A549 (cell line): ENCODE data around the gene SNX5. TPM values are rescaled to one million over a fixed set of nuclear protein-coding genes. Genes with fewer than 3 reads are reported as not detected.

ENCODE experiments used
- ATAC-seq, 2 experiments: fragments of 200-7000 bp in 1 of 2; fragments of >200 bp in 1 of 2; cut with Nextera tagmentation in 1 of 2; cut with Tn5 transposase in 1 of 2; 3 replicates each; pipeline versions ENCODE4 v1.8.0 to v1.9.1; 2018 to 2020; ENCODE audit warnings: mild to moderate bottlenecking in 1 of 2, moderate library complexity in 1 of 2
- CTCF ChIA-PET: fragments of 300-600 bp; sonication (Branson Sonifier 250); formaldehyde crosslinking; extraction: SDS; loops from one replicate; lab custom pipeline; 2021; ENCODE audit warnings: antibody characterized with exemption, inconsistent platforms; lab: Yijun Ruan, JAX
- POLR2A ChIA-PET: fragments of 350-600 bp; formaldehyde crosslinking; extraction: SDS; loops from one replicate; lab custom pipeline; 2021; ENCODE audit warnings: antibody characterized with exemption, inconsistent platforms; lab: Yijun Ruan, JAX
- DNase-seq, 2 experiments: peaks; one replicate each; pipeline versions ENCODE4 v3.0.0 to v3.0.0-alpha.2; 2011 to 2016; ENCODE audit warnings: low read depth in 1 of 2, low spot score in 1 of 2
- FAIRE-seq: peaks from 2 replicates; lab custom pipeline; 2011; peaks lifted over from hg19 to GRCh38; lab: Jason Lieb, UNC
- H3K27ac ChIP-seq, 2 experiments: fragments of >200 bp; sonication (Bioruptor Twin); formaldehyde crosslinking; 3 replicates each; pipeline ENCODE4 v1.5.1; 2016 to 2017
- H3K4me1 ChIP-seq: fragments of >200 bp; sonication (Bioruptor Twin); formaldehyde crosslinking; 3 replicates; pipeline ENCODE4 v1.6.1; 2016
- H3K4me2 ChIP-seq: fragments of >200 bp; sonication (Bioruptor Twin); formaldehyde crosslinking; 3 replicates; pipeline ENCODE4 v1.6.1; 2016
- H3K4me3 ChIP-seq: fragments of >200 bp; sonication (Bioruptor Twin); formaldehyde crosslinking; 3 replicates; pipeline ENCODE4 v1.5.1; 2016
- H3K9me3 ChIP-seq: fragments of >200 bp; sonication (Bioruptor Twin); formaldehyde crosslinking; 3 replicates; pipeline ENCODE4 v1.6.1; 2016
- CBX2 ChIP-seq: fragments of 200-600 bp; sonication (generic); IDR thresholded peaks from 2 replicates; pipeline ENCODE4 v1.6.1; 2016; ENCODE audit warnings: low read depth, mild to moderate bottlenecking, borderline replicate concordance
- CEBPB ChIP-seq, 2 experiments: fragments of >200 bp in 1 of 2; sonication (Bioruptor Twin) in 1 of 2; formaldehyde crosslinking in 1 of 2; IDR thresholded peaks; 2 replicates each; pipeline ENCODE4 v1.6.1; 2012 to 2016
- CHD2 ChIP-seq: fragments of 150-350 bp; IDR thresholded peaks from 2 replicates; pipeline ENCODE4 v1.6.1; 2014; ENCODE audit warnings: low read length; ENCODE audit not compliant: partially characterized antibody
- ESRRA ChIP-seq: fragments of 150-350 bp; IDR thresholded peaks from 2 replicates; pipeline ENCODE4 v1.6.1; 2014; ENCODE audit warnings: mild to moderate bottlenecking, low read length, borderline replicate concordance
- FOXS1 ChIP-seq: fragments of 250-450 bp; sonication (Bioruptor Pico); IDR thresholded peaks from 2 replicates; pipeline ENCODE4 v1.5.0; 2020; ENCODE audit warnings: mild to moderate bottlenecking, moderate library complexity
- GATA3 ChIP-seq: IDR thresholded peaks from 2 replicates; pipeline ENCODE4 v1.6.1; 2012; ENCODE audit warnings: borderline replicate concordance
- HOXA7 ChIP-seq: fragments of 250-450 bp; sonication (Bioruptor Pico); IDR thresholded peaks from 2 replicates; pipeline ENCODE4 v1.5.0; 2020; ENCODE audit warnings: mild to moderate bottlenecking, moderate library complexity
- JUN ChIP-seq, 2 experiments: fragments of >200 bp; sonication (Bioruptor Twin); formaldehyde crosslinking; IDR thresholded peaks; 2 replicates in 1 of 2; 3 replicates in 1 of 2; pipeline ENCODE4 v1.6.1; 2016 to 2017
- JUNB ChIP-seq: fragments of >200 bp; sonication (Bioruptor Twin); formaldehyde crosslinking; IDR thresholded peaks from 2 replicates; pipeline ENCODE4 v1.6.1; 2016
- MAFK ChIP-seq: fragments of 450-650 bp; IDR thresholded peaks from 2 replicates; pipeline ENCODE4 v1.6.1; 2014; ENCODE audit not compliant: partially characterized antibody
- NR3C1 ChIP-seq: fragments of >200 bp; sonication (Bioruptor Twin); formaldehyde crosslinking; IDR thresholded peaks from 3 replicates; pipeline ENCODE4 v1.6.1; 2017
- RAD21 ChIP-seq, 2 experiments: fragments of >200 bp in 1 of 2; sonication (Bioruptor Twin) in 1 of 2; formaldehyde crosslinking in 1 of 2; IDR thresholded peaks in 1 of 2; conservative IDR thresholded peaks in 1 of 2; 2 replicates in 1 of 2; 3 replicates in 1 of 2; pipeline ENCODE4 v1.6.1; 2012 to 2018; ENCODE audit warnings: inconsistent platforms in 1 of 2
- RCOR1 ChIP-seq: fragments of 150-350 bp; IDR thresholded peaks from 2 replicates; pipeline ENCODE4 v1.6.1; 2014; ENCODE audit warnings: antibody characterized with exemption, low read length, low read depth
- SREBF2 ChIP-seq: fragments of 450-650 bp; IDR thresholded peaks from 2 replicates; pipeline ENCODE4 v1.6.1; 2014; ENCODE audit warnings: mild to moderate bottlenecking, moderate library complexity
- TFCP2L1 ChIP-seq: fragments of 250-450 bp; sonication (Bioruptor Pico); IDR thresholded peaks from 2 replicates; pipeline ENCODE4 v1.5.0; 2021; ENCODE audit warnings: mild to moderate bottlenecking
- TP53 ChIP-seq: fragments of 250-450 bp; sonication (Bioruptor Pico); IDR thresholded peaks from 2 replicates; pipeline ENCODE4 v1.5.0; 2021; ENCODE audit warnings: mild to moderate bottlenecking, moderate library complexity
- ZNF302 ChIP-seq: fragments of 250-450 bp; sonication (Bioruptor Pico); IDR thresholded peaks from 2 replicates; pipeline ENCODE4 v1.9.0; 2021; ENCODE audit warnings: inconsistent platforms, mild to moderate bottlenecking, moderate library complexity
- WGBS: methylation state at CpG from one replicate; pipeline ENCODE4 v1.1.6; 2017; ENCODE audit errors: missing lambda C conversion rate; 5-methylcytosine and 5-hydroxymethylcytosine counted together
- polyA plus RNA-seq, 4 experiments: library from polyadenylated mRNA; depleted of rRNA in 3 of 4; stranded (reverse); fragments of >200 nt; fragmentation: RNase III in 1 of 4; extraction: RNeasy Plus Mini Kit Qiagen cat#74134 plus additional on column Dnase treatment in 1 of 4; gene quantifications; 2 replicates in 3 of 4; 3 replicates in 1 of 4; pipeline ENCODE4 v1.2.3, GENCODE V29; 2011 to 2017
- TF ChIP-seq, protein P1 (sequence below): fragments of 250-450 bp; sonication (Bioruptor Pico); IDR thresholded peaks from 2 replicates; pipeline ENCODE4 v1.5.0; 2021; ENCODE audit warnings: mild to moderate bottlenecking, moderate library complexity, borderline replicate concordance
- TF ChIP-seq, protein P2 (sequence below): fragments of >200 bp; sonication (Bioruptor Twin); formaldehyde crosslinking; IDR thresholded peaks from 2 replicates; pipeline ENCODE4 v1.6.1; 2016
- TF ChIP-seq, protein P3 (sequence below): fragments of >200 bp; sonication (Bioruptor Twin); formaldehyde crosslinking; IDR thresholded peaks from 3 replicates; pipeline ENCODE4 v1.5.1; 2016

SNX5 gene
- polyA plus RNA-seq, 2 of the 4 experiments (the other 2 are of a cell fraction) = 225 to 342 TPM

DNA sequence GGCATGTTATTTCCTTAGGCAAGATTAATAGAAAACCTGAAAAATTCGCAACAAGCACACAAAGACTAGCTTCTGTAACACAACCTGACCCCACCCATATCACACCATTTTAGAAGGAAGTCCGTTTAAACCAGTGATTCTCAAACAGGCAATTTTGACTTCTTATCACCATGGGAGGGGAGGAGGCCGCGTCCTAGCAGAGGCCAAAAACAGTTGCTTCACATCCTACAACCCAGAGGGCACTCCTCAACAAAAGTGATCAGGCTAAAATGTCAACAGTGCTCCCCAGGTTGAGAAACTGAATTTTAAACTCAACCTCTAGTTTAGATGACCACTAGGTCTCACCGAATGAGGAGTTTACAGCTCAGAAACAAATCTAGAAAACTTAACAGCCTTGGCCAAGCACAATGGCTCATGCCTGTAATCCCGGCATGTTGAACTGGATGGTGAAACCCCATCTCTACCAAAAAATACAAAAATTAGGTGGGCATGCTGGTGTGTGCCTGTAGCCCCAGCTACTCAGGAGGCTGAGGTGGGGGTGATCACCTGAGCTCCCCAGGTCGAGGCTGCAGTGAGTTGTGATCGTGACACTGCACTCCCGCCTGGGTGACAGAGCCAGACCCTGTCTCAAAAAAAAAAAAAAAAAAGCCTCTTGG lies 3.4 kb downstream of the SNX5 start:
- peaks cover 56% of the 10 kb centered on the region for H3K4me1 ChIP-seq
- POLR2A ChIA-PET = interaction anchor here (0.7 kb wide), 2 partner anchors 283 to 561 kb away, joined by 4 to 5 read pairs; no protein-coding TSS in a partner anchor
- H3K27ac ChIP-seq = peak overlapping the region in 1 of 2 experiments; percentile 67; a peak in 3 of 6 replicates
- H3K4me2 ChIP-seq = peak overlapping the region; percentile 87
- WGBS = 45% methylated on average over 9 of the region's 9 CpGs
- DNase-seq (no peak), ATAC-seq (no peak), FAIRE-seq (no peak)
- peak overlapping the region; percentile 79 for H3K4me3 ChIP-seq
- TF ChIP-seq RAD21 (conservative IDR thresholded peaks at IDR 0.05 in 1 of 2, IDR thresholded peaks at IDR 0.05 in 1 of 2) (no peak), HOXA7 (peak; percentile 28; the same call in 1 of the 2 replicates), CBX2 (no peak), CEBPB (IDR thresholded peaks at IDR 0.05) (no peak), TP53 (CRISPR knock-in tag) (0 out of 2 replicates have a peak, but pooled peaks have one; percentile 3), ESRRA (no peak), GATA3 (no peak), CHD2 (no peak), TFCP2L1 (CRISPR knock-in tag) (peak; percentile 58; the same call in 1 of the 2 replicates), FOXS1 (CRISPR knock-in tag) (no peak), NR3C1 (no peak)
- TF ChIP-seq, all 56 proteins: peak for 3
- no peaks in the 10 kb centered on the region for H3K9me3 ChIP-seq
- CTCF ChIA-PET = interaction anchor here (0.9 to 1.7 kb wide), 10 partner anchors 9 to 460 kb away, joined by 3 to 7 read pairs (median 4); partner anchors contain the start of gene RRBP1

DNA sequence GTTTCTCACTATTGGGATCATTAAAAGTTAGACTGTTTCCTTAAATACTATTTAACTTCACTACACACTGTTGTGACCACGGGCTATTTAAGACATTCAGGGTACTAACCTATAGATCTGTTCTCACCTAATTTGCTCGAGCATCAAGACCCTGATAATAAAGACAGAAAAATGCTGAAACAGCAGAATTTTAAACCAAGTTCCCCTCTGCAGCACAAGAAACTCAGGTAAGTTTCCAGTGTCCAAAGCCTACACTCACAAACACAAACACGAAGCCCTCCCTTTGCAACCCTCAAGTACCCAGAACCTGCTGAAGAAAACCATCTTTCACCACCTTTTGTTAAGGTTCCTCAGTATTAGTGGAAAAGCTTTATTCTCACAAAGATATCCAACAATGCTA lies 4.0 kb downstream of the SNX5 start:
- ChIA-PET POLR2A (no interaction called here), CTCF (interaction anchor here (1.0 to 1.5 kb wide), 5 partner anchors 9 to 460 kb away, joined by 3 to 7 read pairs (median 5); partner anchors contain the start of gene RRBP1)
- Histone ChIP-seq H3K4me2 (peak overlapping the region; percentile 87), H3K9me3 (no peaks in the 10 kb centered on the region), H3K27ac (peak overlapping the region in 1 of 2 experiments; percentile 67; a peak in 2 of 6 replicates), H3K4me3 (peak overlapping the region; percentile 79; the same call in 1 of the 3 replicates), H3K4me1 (peaks cover 61% of the 10 kb centered on the region)
- no peak for DNase-seq
- FAIRE-seq = no peak
- WGBS = 64% methylated on average over 3 of the region's 3 CpGs
- TF ChIP-seq RCOR1 (no peak), MAFK (peak; percentile 99), TP53 (CRISPR knock-in tag) (peak; percentile 59; the same call in 1 of the 2 replicates), TFCP2L1 (CRISPR knock-in tag) (peak; percentile 55; the same call in 1 of the 2 replicates)
- ATAC-seq = no peak

DNA sequence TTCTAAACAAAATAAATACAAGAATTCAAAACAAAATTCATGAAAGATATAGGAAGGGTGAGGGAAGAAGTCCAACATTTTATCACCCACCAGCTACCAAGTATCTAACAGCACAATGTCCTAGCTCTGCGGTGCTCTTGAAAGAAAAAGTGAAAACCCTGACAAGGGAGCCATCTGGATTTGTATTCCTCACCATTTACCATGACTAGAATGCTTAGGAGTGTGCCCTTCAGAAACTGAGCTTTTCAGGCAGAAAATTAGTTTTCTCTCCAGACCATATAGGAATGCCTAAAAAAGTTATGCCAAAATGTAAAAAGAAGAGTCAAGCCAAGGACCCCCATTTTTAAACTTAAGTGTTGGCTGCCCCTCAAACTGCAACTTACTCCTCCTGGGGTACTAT lies 4.5 kb downstream of the SNX5 start:
- DNase-seq (no peak), ATAC-seq (no peak), FAIRE-seq (no peak)
- Histone ChIP-seq H3K4me2 (peak overlapping the region; percentile 87), H3K4me1 (peaks cover 67% of the 10 kb centered on the region), H3K27ac (no peak overlapping the region), H3K4me3 (no peak overlapping the region), H3K9me3 (no peaks in the 10 kb centered on the region)
- 91% methylated on average over 1 of the region's 1 CpG for WGBS
- ChIA-PET POLR2A (no interaction called here), CTCF (interaction anchor here (0.6 kb wide), 1 partner anchor 26 kb away, joined by 3 read pairs; no protein-coding TSS in a partner anchor)
- TF ChIP-seq, protein P1, sequence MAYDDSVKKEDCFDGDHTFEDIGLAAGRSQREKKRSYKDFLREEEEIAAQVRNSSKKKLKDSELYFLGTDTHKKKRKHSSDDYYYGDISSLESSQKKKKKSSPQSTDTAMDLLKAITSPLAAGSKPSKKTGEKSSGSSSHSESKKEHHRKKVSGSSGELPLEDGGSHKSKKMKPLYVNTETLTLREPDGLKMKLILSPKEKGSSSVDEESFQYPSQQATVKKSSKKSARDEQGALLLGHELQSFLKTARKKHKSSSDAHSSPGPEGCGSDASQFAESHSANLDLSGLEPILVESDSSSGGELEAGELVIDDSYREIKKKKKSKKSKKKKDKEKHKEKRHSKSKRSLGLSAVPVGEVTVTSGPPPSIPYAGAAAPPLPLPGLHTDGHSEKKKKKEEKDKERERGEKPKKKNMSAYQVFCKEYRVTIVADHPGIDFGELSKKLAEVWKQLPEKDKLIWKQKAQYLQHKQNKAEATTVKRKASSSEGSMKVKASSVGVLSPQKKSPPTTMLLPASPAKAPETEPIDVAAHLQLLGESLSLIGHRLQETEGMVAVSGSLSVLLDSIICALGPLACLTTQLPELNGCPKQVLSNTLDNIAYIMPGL = no peak
- TF ChIP-seq, protein P2, sequence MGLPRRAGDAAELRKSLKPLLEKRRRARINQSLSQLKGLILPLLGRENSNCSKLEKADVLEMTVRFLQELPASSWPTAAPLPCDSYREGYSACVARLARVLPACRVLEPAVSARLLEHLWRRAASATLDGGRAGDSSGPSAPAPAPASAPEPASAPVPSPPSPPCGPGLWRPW = no peak
- TF ChIP-seq JUN (IDR thresholded peaks at IDR 0.05) (no peak), JUNB (no peak), SREBF2 (no peak), RCOR1 (no peak), ZNF302 (no peak), CEBPB (IDR thresholded peaks at IDR 0.05) (no peak), FOXS1 (CRISPR knock-in tag) (no peak)
- TF ChIP-seq, protein P3, sequence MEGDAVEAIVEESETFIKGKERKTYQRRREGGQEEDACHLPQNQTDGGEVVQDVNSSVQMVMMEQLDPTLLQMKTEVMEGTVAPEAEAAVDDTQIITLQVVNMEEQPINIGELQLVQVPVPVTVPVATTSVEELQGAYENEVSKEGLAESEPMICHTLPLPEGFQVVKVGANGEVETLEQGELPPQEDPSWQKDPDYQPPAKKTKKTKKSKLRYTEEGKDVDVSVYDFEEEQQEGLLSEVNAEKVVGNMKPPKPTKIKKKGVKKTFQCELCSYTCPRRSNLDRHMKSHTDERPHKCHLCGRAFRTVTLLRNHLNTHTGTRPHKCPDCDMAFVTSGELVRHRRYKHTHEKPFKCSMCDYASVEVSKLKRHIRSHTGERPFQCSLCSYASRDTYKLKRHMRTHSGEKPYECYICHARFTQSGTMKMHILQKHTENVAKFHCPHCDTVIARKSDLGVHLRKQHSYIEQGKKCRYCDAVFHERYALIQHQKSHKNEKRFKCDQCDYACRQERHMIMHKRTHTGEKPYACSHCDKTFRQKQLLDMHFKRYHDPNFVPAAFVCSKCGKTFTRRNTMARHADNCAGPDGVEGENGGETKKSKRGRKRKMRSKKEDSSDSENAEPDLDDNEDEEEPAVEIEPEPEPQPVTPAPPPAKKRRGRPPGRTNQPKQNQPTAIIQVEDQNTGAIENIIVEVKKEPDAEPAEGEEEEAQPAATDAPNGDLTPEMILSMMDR = no peak
